HG03066 (cell line): Measurements from ENCODE around the gene TM9SF1.
A peak's percentile ranks its signal among the peaks of the same experiment; 100 is the strongest.
"Not testable (repeated sequence)": the region's sequence is repeated elsewhere in the genome, so short reads cannot be mapped to it uniquely, and the experiment has no call there.

Experiments used
- ATAC-seq: cut with Tn5 transposase; IDR thresholded peaks from one replicate; pipeline ENCODE4 v1.9.1; 2021; ENCODE audit warnings: low read depth; ENCODE audit not compliant: unreplicated experiment

Gene TM9SF1

GRCh38 chr14:24226473-24226872 lies 31.2 kb upstream of the TM9SF1 start:
- ATAC-seq, result no peak

GRCh38 chr14:24224618-24225071 lies 29.4 kb upstream of the TM9SF1 start:
- ATAC-seq, result no peak

GRCh38 chr14:24222987-24223386 lies 27.7 kb upstream of the TM9SF1 start:
- not testable (repeated sequence) for ATAC-seq

GRCh38 chr14:24219521-24219920 lies 24.3 kb upstream of the TM9SF1 start:
- ATAC-seq, result no peak

GRCh38 chr14:24219080-24219479 lies 23.8 kb upstream of the TM9SF1 start:
- ATAC-seq, result no peak

GRCh38 chr14:24216876-24217275 lies 21.6 kb upstream of the TM9SF1 start:
- ATAC-seq, result not testable (repeated sequence)

- no peak for ATAC-seq
These were observed 21.1 kb upstream of the TM9SF1 start for GRCh38 chr14:24216345-24216699.

GRCh38 chr14:24215495-24216344 lies 20.5 kb upstream of the TM9SF1 start, which contains the start of gene MDP1:
TSS of gene MDP1 (minus strand) at chr14:24216066. CDS start at chr14:24215955, 111 bp downstream.
- ATAC-seq, result peak; percentile 61

- ATAC-seq, result no peak
These were observed 18.8 kb upstream of the TM9SF1 start for GRCh38 chr14:24213866-24214662.

- peak; percentile 70 for ATAC-seq
These were observed 18.0 kb upstream of the TM9SF1 start, which contains the start of gene CHMP4A for GRCh38 chr14:24212924-24213865. TSS of gene CHMP4A (minus strand) at chr14:24213488. CDS start at chr14:24213439, 49 bp downstream.

- no peak for ATAC-seq
These were observed 16.1 kb upstream of the TM9SF1 start for GRCh38 chr14:24211311-24211710.

GRCh38 chr14:24207625-24208024 lies 12.4 kb upstream of the TM9SF1 start:
- ATAC-seq, result no peak

- ATAC-seq, result no peak
These were observed 11.9 kb upstream of the TM9SF1 start for GRCh38 chr14:24207104-24207551.

- no peak for ATAC-seq
These were observed 11.2 kb upstream of the TM9SF1 start for GRCh38 chr14:24206260-24207103.

GRCh38 chr14:24204163-24205146 lies 9.2 kb upstream of the TM9SF1 start:
- no peak for ATAC-seq

- ATAC-seq, result not testable (repeated sequence)
These were observed 8.1 kb upstream of the TM9SF1 start for GRCh38 chr14:24203249-24203886.

GRCh38 chr14:24202538-24202937 lies 7.3 kb upstream of the TM9SF1 start:
- ATAC-seq, result not testable (repeated sequence)
